ENCODE results near the gene ESPN.

- TF ChIP-seq CTCF (IDR thresholded peaks at IDR 0.05): no peak
- peak in 2 of 4 donors; percentile 52 to 59 for TF ChIP-seq POLR2A (IDR thresholded peaks at IDR 0.05)
Observed at GRCh38 chr1:6419804-6420453, 4.6 kb upstream of the ESPN start, which contains the start of gene HES2.

Data from esophagus squamous epithelium (tissue), 4 donors.